SKM-1 treated with dmso at 0.1 percent for 144 hours (cell line): ENCODE measurements around the gene KCNJ10.
"Not testable (repeated sequence)": the region's sequence is repeated elsewhere in the genome, so short reads cannot be mapped to it uniquely, and the experiment has no call there.

Source experiments
- DNase-seq: peaks from one replicate; lab custom pipeline; 2025; ENCODE audit not compliant: unreplicated experiment; lab: John Stamatoyannopoulos, UW

The KCNJ10 gene

GRCh38 chr1:160062230-160062532, 7.8 kb downstream of the KCNJ10 start:
- DNase-seq, result no peak

GRCh38 chr1:160061369-160062229, 8.4 kb downstream of the KCNJ10 start:
- no peak for DNase-seq

GRCh38 chr1:160058087-160058486, 11.9 kb downstream of the KCNJ10 start:
- DNase-seq, result no peak

GRCh38 chr1:160056648-160057169, 13.3 kb downstream of the KCNJ10 start:
- DNase-seq, result no peak

GRCh38 chr1:160053548-160054365, 16.2 kb downstream of the KCNJ10 start:
- DNase-seq, result no peak

GRCh38 chr1:160052936-160053335, 17.0 kb downstream of the KCNJ10 start:
- no peak for DNase-seq

GRCh38 chr1:160050619-160051018, 19.3 kb downstream of the KCNJ10 start:
- DNase-seq, result no peak

GRCh38 chr1:160050182-160050581, 19.8 kb downstream of the KCNJ10 start:
- not testable (repeated sequence) for DNase-seq

- DNase-seq, result no peak
These were observed 20.9 kb downstream of the KCNJ10 start for GRCh38 chr1:160049101-160049500.

- no peak for DNase-seq
These were observed 21.6 kb downstream of the KCNJ10 start for GRCh38 chr1:160048335-160048734.

GRCh38 chr1:160047111-160047991, 22.6 kb downstream of the KCNJ10 start:
- no peak for DNase-seq

GRCh38 chr1:160046494-160047110, 23.4 kb downstream of the KCNJ10 start:
- DNase-seq, result peak; percentile 75

GRCh38 chr1:160045653-160046052, 24.3 kb downstream of the KCNJ10 start:
- no peak for DNase-seq

GRCh38 chr1:160043543-160043942, 26.4 kb downstream of the KCNJ10 start:
- DNase-seq, result no peak

GRCh38 chr1:160040476-160040875, 29.5 kb downstream of the KCNJ10 start:
- DNase-seq, result no peak

GRCh38 chr1:160032165-160032820, 37.7 kb downstream of the KCNJ10 start:
- DNase-seq, result peak; percentile 33

- peak; percentile 97 for DNase-seq
These were observed 38.4 kb downstream of the KCNJ10 start, which contains the start of gene PIGM for GRCh38 chr1:160031365-160032164. TSS of gene PIGM (minus strand) at chr1:160031990. CDS start at chr1:160031739, 251 bp downstream.

GRCh38 chr1:160030657-160031364, 39.1 kb downstream of the KCNJ10 start:
- no peak for DNase-seq
